HL-60/S4 treated with retinoic acid at 250 ng/mL for 4 days and 3 days (cell line): ENCODE measurements around the gene MRPS2.

ENCODE experiments used
- in situ Hi-C: fragments of 300-500 bp; cut with MboI; formaldehyde crosslinking; loops from 2 replicates; pipeline ENCODE4 v1.7.0; 2022; ENCODE audit warnings: low sequenced_read_pairs

The MRPS2 gene

GRCh38 chr9:135551031-135551430, 50.5 kb downstream of the MRPS2 start:
- in situ Hi-C loops = no loop called here

GRCh38 chr9:135551456-135551855, 51.0 kb downstream of the MRPS2 start:
- in situ Hi-C loops = no loop called here

GRCh38 chr9:135552021-135552697, 51.7 kb downstream of the MRPS2 start:
- in situ Hi-C loops = no loop called here

- in situ Hi-C loops = no loop called here
Measured at GRCh38 chr9:135552698-135553171, 52.3 kb downstream of the MRPS2 start.
